Measurements from ENCODE around the gene CTSW. TPM values are rescaled to one million over a fixed set of nuclear protein-coding genes. Genes with fewer than 3 reads are reported as not detected.

CTSW gene
- polyA plus RNA-seq, 1 donor (not counting 4 experiments of a cell fraction or from before 2014, with no cell fraction given): not detected

GRCh38 chr11:65833297-65834030 is 46.2 kb upstream of the CTSW start, which contains the start of gene SNX32:
Gene SNX32, plus strand, starts transcription at chr11:65833963. Its CDS starts 103 bp downstream, at chr11:65834066.
- Histone ChIP-seq H2AFZ (ENCODE audit: control insufficient read depth, low read length) (peak within 1 kb of the TSS; percentile 32), H3K4me2 (ENCODE audit: control insufficient read depth, extremely low read depth, insufficient read depth, low read depth, low read length) (peak within 1 kb of the TSS; percentile 73), H3K9me3 (ENCODE audit: control insufficient read depth, low read depth, low read length) (no peaks in the 10 kb centered on the region), H3K36me3 (ENCODE audit: control insufficient read depth in 2 of 2, extremely low read depth in 1 of 2, insufficient read depth in 2 of 2, low read length in 2 of 2) (no peaks in the 10 kb centered on the region), H3K4me1 (ENCODE audit: control insufficient read depth, extremely low read depth, insufficient read depth, low read length) (peaks cover 11% of the 10 kb centered on the region), H4K20me1 (ENCODE audit: control insufficient read depth, extremely low read depth, insufficient read depth, low read length) (no peaks in the 10 kb centered on the region), H3K27ac (ENCODE audit: control insufficient read depth, insufficient read depth, low read length) (no peak within 1 kb of the TSS), H3K4me3 (ENCODE audit: control insufficient read depth in 2 of 3, extremely low read depth in 1 of 3, insufficient read depth in 2 of 3, low read depth in 1 of 3, low read length in 3 of 3) (peak within 1 kb of the TSS; percentile 18 to 51 (median 45)), H3K27me3 (ENCODE audit: control insufficient read depth, extremely low read depth, insufficient read depth, low read length) (peaks cover 18% of the 10 kb centered on the region), H3K79me2 (ENCODE audit: control insufficient read depth, insufficient read depth, low read length) (no peaks in the 10 kb centered on the region), H3K9ac (ENCODE audit: control insufficient read depth, extremely low read depth, insufficient read depth, low read length) (peak within 1 kb of the TSS; percentile 16), H3K9me1 (ENCODE audit: control insufficient read depth, extremely low read depth, insufficient read depth, low read length) (no peaks in the 10 kb centered on the region)
- DNase-seq (ENCODE audit: low read depth, low spot score): no peak
- TF ChIP-seq EZH2 (IDR thresholded peaks at IDR 0.05; ENCODE audit: low read length): no peak
- no peak for TF ChIP-seq CTCF (optimal IDR thresholded peaks at IDR 0.05 in 1 of 3, IDR thresholded peaks at IDR 0.05 in 1 of 3, conservative IDR thresholded peaks at IDR 0.05 in 1 of 3; ENCODE audit: extremely low read depth in 1 of 3, insufficient read depth in 2 of 3, low read length in 3 of 3)
- peak; percentile 26 for FAIRE-seq
- dilution Hi-C loops (cut with MboI; ENCODE audit: extremely low pct_ligation_motif_present, low sequenced_read_pairs): no loop called here

GRCh38 chr11:65834202-65834601 is 45.4 kb upstream of the CTSW start:
- peak overlapping the region; percentile 16 for H3K9ac ChIP-seq (ENCODE audit: control insufficient read depth, extremely low read depth, insufficient read depth, low read length)
- peak overlapping the region; percentile 32 for H2AFZ ChIP-seq (ENCODE audit: control insufficient read depth, low read length)
- H3K27ac ChIP-seq (ENCODE audit: control insufficient read depth, insufficient read depth, low read length): no peak overlapping the region
- H4K20me1 ChIP-seq (ENCODE audit: control insufficient read depth, extremely low read depth, insufficient read depth, low read length): no peaks in the 10 kb centered on the region
- H3K36me3 ChIP-seq (ENCODE audit: control insufficient read depth in 2 of 2, extremely low read depth in 1 of 2, insufficient read depth in 2 of 2, low read length in 2 of 2): no peaks in the 10 kb centered on the region
- TF ChIP-seq EZH2 (IDR thresholded peaks at IDR 0.05; ENCODE audit: low read length) (no peak), CTCF (optimal IDR thresholded peaks at IDR 0.05 in 1 of 3, IDR thresholded peaks at IDR 0.05 in 1 of 3, conservative IDR thresholded peaks at IDR 0.05 in 1 of 3; ENCODE audit: extremely low read depth in 1 of 3, insufficient read depth in 2 of 3, low read length in 3 of 3) (no peak)
- H3K9me3 ChIP-seq (ENCODE audit: control insufficient read depth, low read depth, low read length): no peaks in the 10 kb centered on the region
- H3K9me1 ChIP-seq (ENCODE audit: control insufficient read depth, extremely low read depth, insufficient read depth, low read length): no peaks in the 10 kb centered on the region
- FAIRE-seq: peak; percentile 79
- peaks cover 18% of the 10 kb centered on the region for H3K27me3 ChIP-seq (ENCODE audit: control insufficient read depth, extremely low read depth, insufficient read depth, low read length)
- H3K4me2 ChIP-seq (ENCODE audit: control insufficient read depth, extremely low read depth, insufficient read depth, low read depth, low read length): peak overlapping the region; percentile 73
- no peaks in the 10 kb centered on the region for H3K79me2 ChIP-seq (ENCODE audit: control insufficient read depth, insufficient read depth, low read length)
- DNase-seq (ENCODE audit: low read depth, low spot score): no peak
- dilution Hi-C loops (cut with MboI; ENCODE audit: extremely low pct_ligation_motif_present, low sequenced_read_pairs): no loop called here
- peaks cover 11% of the 10 kb centered on the region for H3K4me1 ChIP-seq (ENCODE audit: control insufficient read depth, extremely low read depth, insufficient read depth, low read length)
- H3K4me3 ChIP-seq (ENCODE audit: control insufficient read depth in 2 of 3, extremely low read depth in 1 of 3, insufficient read depth in 2 of 3, low read depth in 1 of 3, low read length in 3 of 3): peak overlapping the region; percentile 18 to 51 (median 45)
